HG03039 (cell line): ENCODE results near the gene PPP2R2D.
A peak's percentile ranks its signal among the peaks of the same experiment; 100 is the strongest.
"Not testable (repeated sequence)": the region's sequence is repeated elsewhere in the genome, so short reads cannot be mapped to it uniquely, and the experiment has no call there.

Experiments used
- ATAC-seq: cut with Tn5 transposase; IDR thresholded peaks from one replicate; pipeline ENCODE4 v1.9.1; 2021; ENCODE audit warnings: mild to moderate bottlenecking, moderate library complexity; ENCODE audit not compliant: unreplicated experiment

Gene PPP2R2D

DNA sequence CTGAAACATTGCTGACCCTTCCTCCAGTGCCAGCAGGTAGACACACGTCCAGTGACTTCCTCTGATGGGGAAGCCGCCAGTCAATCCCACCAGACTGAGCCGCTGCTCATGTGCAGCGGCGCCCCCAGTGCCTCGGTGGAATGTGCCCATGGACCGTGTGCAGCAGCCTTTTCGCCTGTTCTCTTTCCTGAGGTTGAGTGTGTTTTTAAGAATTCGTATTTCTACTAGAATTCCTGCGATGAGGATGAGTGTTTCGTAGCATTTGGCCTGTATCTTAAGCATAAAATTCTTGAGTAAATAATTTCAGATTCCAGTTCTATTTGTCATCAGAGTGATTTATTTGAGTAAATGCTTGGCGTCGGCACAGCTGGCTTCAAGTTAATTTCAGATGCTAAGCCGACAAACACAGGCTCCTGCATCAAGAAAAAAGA, 45.5 kb downstream of the PPP2R2D start:
- ATAC-seq: no peak

DNA sequence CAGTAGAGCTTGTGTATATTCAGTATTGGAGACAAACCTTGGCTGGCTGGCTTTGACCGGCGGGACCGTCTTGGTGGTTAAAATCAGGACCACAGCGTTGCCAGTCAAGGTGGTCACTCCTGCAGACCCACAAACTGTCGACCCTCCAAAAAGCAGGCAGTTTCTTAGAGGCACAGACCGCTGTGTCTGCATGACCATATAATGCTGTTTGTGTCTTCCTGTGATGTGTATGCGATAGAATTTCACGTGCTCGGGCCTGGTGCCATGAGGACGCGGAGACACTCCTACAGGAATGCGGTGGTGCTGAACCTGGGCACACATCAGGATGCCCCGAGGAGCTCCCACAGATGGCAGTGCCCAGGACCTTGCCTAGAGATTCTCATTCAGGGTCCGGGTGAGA, 46.1 kb downstream of the PPP2R2D start:
- ATAC-seq: no peak

DNA sequence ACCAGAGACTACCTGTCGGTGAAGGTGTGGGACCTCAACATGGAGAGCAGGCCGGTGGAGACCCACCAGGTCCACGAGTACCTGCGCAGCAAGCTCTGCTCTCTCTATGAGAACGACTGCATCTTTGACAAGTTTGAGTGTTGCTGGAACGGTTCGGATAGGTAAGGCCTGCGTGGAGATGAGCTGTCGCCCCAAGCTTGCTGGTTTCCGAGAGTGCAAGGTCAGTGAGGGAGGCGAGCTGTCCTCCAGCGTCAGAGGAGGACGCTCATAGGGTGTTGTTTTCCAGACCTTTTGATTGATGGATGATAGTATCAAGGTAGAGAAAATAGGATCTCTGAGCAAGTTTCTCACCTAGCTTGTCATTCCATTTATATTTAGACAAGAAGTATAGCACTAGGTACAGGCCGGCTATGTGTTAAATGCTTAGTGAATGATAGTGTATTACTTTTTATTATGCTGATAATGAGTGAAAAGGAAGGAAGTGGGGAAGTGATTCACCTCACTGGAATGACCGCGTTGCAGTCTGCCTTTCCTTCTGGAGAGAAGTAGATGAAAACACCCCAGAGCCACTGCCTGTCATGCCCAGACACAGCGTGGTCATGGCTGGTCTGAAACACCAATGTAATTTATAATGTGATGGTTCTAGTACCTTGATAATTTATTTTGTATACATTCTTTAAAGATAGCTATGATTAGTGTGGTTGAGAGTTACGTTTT, 47.0 kb downstream of the PPP2R2D start:
- ATAC-seq: no peak

DNA sequence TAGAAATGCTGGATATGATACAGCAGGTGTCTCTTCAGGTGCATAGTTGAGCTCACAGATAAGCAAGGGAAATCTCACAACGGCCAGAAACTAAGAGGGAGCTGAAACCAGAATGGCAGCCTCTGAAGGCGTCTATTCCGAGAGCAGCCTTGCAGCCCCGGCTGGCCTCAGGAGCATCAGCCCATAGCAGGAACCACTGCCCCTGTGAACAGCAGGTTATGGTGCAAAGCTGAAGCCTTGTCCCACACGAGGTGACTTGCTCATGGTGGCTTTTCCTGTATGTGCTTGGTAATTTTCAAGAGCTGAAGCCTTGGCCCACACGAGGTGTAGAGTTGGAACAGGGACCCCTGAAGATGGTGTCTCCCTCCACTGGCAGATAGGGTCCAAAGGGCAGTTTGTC, 47.7 kb downstream of the PPP2R2D start:
- ATAC-seq: no peak

DNA sequence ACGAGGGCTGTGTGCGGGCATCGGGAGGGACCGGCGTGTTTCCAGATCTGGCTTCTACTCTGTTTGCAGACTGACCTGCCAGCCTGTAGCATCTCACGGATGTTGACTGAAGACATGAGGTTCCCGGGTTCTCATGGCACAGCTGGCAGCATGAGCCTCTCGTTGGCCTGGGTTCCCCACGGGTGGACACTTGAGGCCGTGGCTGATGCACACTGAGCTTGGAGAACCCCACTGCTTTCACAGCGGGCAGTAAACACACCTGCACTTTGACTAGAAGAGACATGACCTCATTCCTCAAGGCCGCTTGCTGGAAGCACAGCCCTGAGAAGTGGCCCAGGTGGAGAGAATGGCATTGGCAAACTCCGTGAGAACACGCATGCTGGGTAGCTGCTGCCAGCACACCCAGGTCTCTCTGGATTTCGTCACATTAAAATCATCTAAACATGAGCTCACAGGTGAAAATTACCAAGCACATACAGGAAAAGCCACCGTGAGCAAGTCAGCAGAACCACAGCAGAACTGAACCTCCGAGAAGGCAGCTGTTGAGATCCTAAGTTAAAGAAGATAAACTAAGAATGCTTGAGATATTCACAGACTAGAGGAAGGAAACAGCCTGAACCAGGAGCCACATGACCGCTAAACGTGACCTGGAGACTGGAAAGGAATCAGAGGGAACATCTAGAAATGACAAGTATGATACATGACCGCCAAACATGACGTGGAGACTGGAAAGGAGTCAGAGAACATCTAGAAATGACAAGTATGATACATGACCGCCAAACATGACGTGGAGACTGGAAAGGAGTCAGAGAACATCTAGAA, 48.4 kb downstream of the PPP2R2D start:
- ATAC-seq: no peak

DNA sequence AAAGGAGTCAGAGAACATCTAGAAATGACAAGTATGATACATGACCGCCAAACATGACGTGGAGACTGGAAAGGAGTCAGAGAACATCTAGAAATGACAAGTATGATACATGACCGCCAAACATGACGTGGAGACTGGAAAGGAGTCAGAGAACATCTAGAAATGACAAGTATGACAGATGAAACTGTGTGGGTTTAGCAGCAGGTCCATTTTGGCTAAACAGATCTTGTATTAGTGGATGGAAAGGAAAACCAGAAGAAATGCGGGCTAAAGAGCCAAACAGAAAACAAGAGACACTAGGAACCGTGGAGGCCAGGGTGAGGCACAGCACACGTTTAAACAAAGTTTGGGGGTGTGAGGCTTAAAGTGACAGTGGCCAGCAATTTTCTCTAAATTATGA, 49.1 kb downstream of the PPP2R2D start:
- not testable (repeated sequence) for ATAC-seq

DNA sequence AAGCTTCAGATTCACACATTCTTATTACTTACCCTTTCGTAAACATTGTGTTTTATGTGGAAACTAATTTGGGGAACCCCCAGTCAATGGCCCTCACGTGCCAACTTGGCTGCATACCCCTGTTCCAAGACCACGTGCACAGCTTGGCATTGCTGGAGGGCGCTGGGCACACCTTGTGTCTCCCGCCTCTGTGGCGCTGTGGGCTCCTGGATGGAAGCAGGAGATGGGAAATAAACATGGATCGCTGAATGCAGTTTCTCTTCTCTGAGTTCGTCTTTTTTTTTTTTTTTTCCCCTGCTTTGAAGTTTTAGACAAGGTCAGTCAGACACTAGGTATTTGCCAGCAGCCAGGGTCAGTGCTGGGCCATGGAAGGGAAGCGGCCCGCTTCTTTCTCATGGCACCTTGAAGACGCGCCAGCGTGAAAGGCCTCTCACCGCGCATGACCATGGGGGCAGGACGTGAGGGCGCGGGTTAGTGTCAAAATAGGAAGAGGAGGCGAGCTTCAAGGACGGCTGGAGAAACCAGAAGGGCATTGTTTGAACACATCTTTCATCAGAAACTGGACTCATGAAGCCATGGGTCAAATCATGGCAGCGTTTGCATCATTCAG, 53.7 kb downstream of the PPP2R2D start:
- no peak for ATAC-seq

DNA sequence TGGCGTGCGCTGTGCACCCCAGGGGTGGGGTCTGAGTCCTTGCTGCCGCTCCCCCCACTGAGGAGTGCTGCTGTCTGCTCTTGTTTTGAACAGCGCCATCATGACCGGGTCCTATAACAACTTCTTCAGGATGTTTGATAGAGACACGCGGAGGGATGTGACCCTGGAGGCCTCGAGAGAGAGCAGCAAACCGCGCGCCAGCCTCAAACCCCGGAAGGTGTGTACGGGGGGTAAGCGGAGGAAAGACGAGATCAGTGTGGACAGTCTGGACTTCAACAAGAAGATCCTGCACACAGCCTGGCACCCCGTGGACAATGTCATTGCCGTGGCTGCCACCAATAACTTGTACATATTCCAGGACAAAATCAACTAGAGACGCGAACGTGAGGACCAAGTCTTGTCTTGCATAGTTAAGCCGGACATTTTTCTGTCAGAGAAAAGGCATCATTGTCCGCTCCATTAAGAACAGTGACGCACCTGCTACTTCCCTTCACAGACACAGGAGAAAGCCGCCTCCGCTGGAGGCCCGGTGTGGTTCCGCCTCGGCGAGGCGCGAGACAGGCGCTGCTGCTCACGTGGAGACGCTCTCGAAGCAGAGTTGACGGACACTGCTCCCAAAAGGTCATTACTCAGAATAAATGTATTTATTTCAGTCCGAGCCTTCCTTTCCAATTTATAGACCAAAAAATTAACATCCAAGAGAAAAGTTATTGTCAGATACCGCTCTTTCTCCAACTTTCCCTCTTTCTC, 55.0 kb downstream of the PPP2R2D start:
- no peak for ATAC-seq

DNA sequence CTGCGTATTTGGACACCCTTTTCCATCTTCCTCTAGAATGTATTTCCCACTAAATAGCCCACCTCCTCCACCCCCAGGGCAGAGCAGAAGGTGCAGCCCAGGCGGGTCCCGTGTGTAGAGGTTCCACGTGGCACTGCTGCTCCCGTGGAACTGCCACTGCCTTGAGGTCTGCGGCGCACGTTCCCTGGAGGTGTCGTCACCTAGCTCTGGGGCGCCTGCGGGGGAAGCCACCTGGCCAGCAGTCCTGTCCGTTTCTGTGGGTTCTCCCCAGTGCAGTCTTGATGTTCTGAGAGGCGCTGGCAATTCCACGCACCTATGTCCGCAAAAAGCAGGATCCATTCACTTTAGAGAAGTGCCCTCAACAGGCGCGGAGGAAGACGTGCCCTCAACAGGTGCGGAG, 59.0 kb downstream of the PPP2R2D start:
- no peak for ATAC-seq

DNA sequence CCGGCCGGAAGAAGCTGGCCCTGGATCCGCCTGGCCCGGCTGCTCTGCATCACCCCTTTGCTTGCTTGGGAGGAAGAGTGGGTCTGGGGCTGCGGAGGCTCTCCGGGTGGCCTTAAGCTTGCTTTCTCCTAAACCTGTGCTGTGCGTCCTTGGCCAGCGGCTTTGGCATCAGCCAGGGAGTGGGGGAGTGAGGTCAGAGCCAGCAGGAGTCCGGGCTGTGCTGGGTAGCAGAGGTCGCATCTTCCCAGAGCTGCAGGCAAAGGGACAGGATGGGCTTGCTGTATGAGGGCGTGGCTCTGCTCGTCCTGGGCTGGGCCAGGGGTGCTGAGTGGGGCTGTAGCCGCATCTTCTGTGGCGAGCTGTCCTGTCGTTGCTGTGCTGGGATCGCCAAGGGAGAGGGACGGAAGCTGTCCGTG, 59.8 kb downstream of the PPP2R2D start:
- no peak for ATAC-seq

DNA sequence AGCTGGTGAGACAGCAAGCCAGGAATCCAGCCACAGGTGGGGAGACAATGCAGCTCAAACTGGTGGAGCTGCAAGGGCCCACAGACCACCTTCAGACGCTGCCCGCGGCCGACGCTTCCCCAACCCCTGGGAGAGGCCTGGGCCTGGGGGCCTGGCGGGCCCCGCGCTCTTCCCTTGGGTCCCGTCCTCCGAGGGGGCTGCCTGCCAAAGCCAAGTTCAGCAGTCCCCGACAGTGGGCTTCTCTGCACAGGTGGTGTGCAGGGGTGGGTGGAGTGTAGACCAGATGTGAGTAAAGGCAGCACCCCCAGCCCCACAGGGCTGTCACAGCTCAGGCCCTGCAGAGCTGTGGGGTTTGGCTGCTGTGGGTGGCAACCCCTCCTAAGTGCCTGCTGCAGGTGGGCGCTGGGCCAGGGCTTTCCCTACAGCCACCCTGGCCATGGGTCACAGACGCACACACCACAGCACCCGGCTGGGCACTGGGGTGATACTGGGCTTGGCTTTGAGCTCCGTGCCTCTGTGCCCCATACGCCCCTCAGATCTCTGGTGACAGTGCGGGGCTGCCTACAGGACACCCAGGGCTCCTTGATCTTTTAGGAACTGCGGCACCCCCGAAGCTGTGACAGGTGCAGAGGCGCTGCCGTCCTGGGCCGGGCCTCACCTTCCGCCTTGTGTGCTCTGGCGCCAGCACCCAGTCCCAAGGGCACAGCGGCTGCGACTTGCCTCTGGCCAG, 60.4 kb downstream of the PPP2R2D start:
- ATAC-seq: no peak

DNA sequence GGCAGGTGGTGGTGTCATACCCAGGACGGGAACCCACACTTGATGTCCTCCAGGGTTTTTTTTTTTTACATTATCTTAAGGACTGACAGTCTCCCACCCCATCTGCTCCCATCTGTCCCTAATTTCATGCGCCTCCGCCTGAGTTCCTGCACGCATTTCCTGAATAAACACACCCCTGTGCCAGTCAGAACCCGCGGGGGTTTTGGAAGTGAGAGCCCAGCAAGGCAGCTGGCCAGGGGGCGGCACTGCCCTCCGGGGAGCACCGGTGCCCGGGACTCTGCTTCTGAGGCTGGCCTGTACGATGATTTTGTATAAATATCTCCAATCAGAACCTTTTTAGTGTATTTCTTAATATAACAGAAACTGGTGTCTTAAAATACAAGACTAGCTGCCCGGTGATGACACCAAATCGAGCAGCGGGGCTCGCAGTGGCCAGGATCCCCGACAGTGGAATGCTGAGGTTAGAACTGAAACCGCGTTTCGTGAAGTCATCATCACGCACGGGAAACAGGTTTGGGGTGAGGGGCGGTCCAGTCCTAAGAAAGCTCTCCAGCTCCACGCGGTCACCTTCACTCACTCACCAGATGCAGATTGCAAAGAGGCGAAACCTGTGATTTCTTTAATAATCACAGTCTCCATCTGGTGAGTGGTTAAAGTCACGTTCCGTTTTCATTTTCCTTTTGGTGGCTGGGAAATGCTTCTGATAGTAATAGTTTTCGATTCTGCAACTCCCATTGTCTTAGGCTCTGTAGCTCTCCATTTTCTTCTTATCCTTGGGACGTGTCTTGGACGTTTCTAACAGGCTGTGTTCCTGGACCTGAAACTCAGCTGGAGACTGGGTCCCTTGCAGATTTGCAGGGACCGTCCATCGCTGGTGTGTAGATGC, 61.2 kb downstream of the PPP2R2D start:
- ATAC-seq: no peak

DNA sequence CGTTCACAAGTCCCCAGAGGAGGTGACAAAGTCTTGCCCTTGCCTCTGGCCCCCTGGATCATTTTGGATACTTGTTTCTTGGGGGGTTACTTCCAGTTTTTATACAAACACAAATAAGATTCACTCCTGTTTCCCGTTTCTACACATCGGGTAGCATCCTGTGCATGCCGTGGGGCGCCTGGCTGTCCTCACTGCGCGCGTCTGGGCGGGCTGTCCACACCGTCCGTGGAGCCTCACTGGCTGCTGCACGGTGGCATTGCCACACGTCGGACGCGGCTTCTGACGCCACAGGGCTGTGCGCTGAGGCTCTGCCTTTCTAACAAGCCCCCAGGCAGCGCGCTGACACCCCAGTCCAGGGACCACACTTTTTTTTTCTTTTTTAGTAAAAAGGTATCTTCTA, 62.5 kb downstream of the PPP2R2D start:
- ATAC-seq: no peak

DNA sequence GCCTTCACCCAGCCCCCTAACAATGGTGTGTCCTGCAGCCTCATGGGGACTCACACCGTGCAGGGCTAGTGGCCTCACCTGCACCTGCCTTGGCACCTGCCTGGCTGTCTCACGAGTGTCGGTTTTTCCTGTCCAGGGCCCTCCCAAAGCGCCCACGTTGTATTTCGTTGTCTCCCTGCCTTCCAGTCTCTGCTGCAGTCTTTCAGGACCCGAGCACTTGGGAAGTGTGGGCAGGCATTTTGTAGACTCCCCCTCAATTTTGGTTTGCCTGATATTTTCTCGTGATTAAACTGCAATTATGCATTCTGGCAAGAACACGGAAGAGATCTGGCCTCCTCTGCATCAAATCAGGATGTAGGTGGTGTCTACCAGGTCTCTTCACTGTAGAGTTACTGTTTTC, 63.0 kb downstream of the PPP2R2D start:
- no peak for ATAC-seq

DNA sequence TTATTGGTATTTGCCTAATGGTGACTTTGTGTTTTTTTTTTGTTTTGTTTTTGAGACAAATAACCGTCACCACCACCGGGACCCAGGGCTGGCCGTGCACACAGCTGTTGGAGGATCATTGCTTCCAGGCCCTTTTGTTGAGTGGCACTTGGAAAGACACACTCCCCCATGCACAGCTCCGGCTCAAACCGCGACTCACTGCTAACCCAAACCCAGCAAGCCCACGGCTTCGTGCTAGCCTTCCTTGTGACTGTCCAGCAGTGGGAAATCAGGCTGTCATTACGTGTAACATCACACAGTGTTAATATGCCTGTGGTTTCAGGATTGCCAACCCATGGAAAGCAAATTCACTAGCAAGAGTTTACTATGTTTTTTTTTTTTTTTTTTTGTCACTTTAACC, 63.5 kb downstream of the PPP2R2D start:
- no peak for ATAC-seq

DNA sequence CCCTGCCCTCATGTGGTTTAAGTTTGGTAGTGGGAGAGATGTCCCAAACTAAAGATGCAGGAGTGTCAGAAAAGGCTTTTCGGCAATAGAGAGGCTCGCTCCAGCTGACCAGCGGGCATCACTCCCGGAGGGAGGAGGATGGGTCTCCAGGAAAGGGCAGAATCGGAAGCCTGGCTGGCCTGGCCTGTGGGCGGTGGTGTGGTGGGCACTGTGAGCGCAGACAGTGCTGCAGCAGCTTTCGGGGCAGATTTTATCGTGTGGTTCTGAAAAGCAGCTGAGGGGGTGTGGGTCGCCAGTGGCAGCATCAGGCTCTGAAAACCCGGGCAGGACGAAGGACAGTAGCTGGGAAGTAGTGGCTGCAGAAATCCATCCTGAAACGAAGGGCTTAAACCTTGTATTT, 68.1 kb downstream of the PPP2R2D start:
- no peak for ATAC-seq

DNA sequence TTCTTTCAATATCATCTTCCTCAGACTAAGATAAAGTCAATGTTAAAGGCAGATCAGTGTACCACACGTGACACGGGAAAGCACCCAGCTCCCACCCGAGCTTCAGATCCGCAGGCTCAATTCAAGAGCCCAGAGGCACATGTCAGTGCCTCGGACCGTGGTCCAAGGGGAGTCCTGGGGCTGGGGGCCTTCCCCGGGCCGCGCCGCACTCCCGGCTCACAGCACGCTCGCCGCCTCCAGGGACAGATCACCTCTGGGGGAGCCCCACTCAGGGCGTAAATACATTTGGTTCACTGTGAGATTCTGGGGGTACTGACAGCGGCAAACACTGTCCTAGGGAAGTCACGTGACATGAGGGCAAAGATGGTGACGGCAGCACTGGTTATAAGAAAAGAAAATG, 70.1 kb downstream of the PPP2R2D start:
- ATAC-seq: no peak

DNA sequence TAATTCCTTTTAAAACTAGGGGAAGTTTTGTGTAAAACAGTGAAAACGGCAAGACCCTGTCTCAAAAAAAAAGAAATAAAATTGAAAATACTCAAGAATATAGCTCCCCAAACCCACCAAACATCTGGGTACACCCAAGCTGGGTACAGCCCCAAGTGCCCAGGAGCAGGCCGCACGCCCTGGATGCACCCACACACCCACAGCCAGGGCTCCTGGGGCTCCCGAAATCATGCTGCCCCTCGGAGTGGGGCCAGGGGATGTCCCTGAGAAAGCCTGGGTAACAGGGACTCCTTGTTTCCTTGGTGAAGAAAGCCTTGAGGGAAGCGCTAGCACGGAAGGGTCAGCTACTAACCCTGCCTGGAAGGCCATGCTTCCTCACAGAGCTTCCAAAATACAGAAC, 70.8 kb downstream of the PPP2R2D start:
- no peak for ATAC-seq

DNA sequence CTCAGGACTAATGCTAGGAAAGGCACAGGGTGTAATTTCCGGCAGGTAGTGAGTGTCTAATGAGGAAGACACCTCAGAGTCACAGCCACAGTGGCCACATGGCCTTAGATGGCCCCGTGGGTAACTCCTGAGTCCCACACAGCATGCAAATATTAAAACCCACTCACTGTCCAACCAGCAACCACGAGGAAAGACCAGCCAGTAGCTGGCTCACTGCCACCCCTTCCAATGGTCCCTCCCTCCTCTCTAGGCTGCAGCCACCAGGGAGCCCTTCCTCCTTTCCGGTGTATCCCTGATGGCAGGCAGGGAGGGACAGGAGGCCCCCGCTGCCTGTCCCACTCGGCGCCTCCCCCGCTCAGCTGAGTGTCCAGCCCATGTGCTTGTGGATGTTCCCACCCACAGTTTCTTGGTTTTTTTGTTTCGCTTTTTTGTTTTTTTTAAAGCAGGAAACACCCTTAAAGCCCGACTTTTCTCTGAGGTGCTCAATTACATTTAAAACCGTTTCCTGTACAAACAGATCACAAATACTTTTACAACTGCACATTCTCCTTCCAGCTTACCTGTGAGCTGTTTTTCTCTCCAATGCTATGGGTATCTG, 71.8 kb downstream of the PPP2R2D start:
- ATAC-seq: peak; percentile 42
